D341Med (cell line): ENCODE results near the gene RABGAP1L.

Experiments used
- DNase-seq: peaks from one replicate; pipeline ENCODE4 v3.0.0; 2012; ENCODE audit warnings: low spot score

RABGAP1L gene

GRCh38 chr1:174719194-174719593 is 559.9 kb downstream of the RABGAP1L start:
- DNase-seq, result no peak

- DNase-seq, result no peak
These were observed 561.3 kb downstream of the RABGAP1L start for GRCh38 chr1:174720618-174721017.

- no peak for DNase-seq
These were observed 561.9 kb downstream of the RABGAP1L start for GRCh38 chr1:174721246-174721645.

GRCh38 chr1:174723816-174724215 is 564.5 kb downstream of the RABGAP1L start:
- DNase-seq, result no peak

- DNase-seq, result no peak
These were observed 564.9 kb downstream of the RABGAP1L start for GRCh38 chr1:174724219-174724618.

- no peak for DNase-seq
These were observed 567.0 kb downstream of the RABGAP1L start for GRCh38 chr1:174726167-174726879.

GRCh38 chr1:174726880-174727585 is 567.7 kb downstream of the RABGAP1L start:
- no peak for DNase-seq

- DNase-seq, result no peak
These were observed 575.0 kb downstream of the RABGAP1L start for GRCh38 chr1:174734270-174734669.

- DNase-seq, result no peak
These were observed 577.5 kb downstream of the RABGAP1L start for GRCh38 chr1:174736831-174737230.

GRCh38 chr1:174740249-174740968 is 581.1 kb downstream of the RABGAP1L start:
- DNase-seq, result no peak

GRCh38 chr1:174742805-174743653 is 583.7 kb downstream of the RABGAP1L start:
- DNase-seq, result no peak

- peak; percentile 39 for DNase-seq
These were observed 584.6 kb downstream of the RABGAP1L start for GRCh38 chr1:174743654-174744561.

GRCh38 chr1:174744886-174745285 is 585.6 kb downstream of the RABGAP1L start:
- DNase-seq, result no peak

GRCh38 chr1:174746024-174746808 is 586.9 kb downstream of the RABGAP1L start:
- no peak for DNase-seq

- DNase-seq, result no peak
These were observed 588.3 kb downstream of the RABGAP1L start for GRCh38 chr1:174747613-174748012.

GRCh38 chr1:174748586-174748985 is 589.3 kb downstream of the RABGAP1L start:
- no peak for DNase-seq

GRCh38 chr1:174753131-174753530 is 593.8 kb downstream of the RABGAP1L start:
- DNase-seq, result no peak

GRCh38 chr1:174761335-174761734 is 602.0 kb downstream of the RABGAP1L start:
- DNase-seq, result no peak

GRCh38 chr1:174761901-174762585 is 602.7 kb downstream of the RABGAP1L start:
- no peak for DNase-seq

GRCh38 chr1:174764191-174764590 is 604.9 kb downstream of the RABGAP1L start:
- DNase-seq, result no peak
